ENCODE measurements around the gene CST7. TPM values are rescaled to one million over a fixed set of nuclear protein-coding genes. Genes with fewer than 3 reads are reported as not detected.

Gene CST7
- polyA plus RNA-seq, 4 donors = 0.89 to 4.9 (median 2.8) TPM

DNA sequence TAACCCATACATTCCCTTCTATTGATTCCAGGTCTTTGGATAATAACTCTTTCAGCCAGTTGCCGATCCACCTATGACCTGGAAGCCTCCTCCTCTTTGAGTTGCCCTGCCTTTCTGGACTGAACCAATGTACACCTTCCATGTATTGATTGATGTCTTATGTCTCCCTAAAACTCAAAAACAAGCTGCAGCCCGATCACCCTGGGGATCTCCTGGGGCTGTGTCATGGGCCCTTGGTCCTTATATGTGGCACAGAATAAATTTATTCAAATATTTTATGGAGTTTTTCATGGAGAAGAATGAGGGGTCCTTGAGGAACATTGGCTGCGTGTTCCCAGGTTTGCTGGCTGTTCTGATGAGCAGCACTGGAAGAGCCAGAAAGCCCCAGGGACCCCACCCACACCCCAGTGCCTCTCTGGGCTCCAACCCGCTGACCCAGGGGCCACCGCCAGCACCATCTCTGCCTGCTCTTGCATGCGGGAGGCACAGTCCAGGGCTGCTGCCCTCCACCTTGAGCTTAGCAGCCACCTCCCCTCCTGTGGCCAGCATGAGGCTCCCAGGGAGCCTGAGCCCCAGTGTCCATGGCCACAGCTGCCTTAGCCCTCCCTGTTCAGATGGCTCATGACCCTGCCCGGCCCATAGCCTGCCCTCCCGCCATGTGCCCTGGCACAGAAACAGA, 36.5 kb upstream of the CST7 start:
- no peak overlapping the region for H3K4me3 ChIP-seq (ENCODE audit: low read depth in 1 of 3, low read length in 3 of 3)
- peaks cover 0 to 2% of the 10 kb centered on the region in 2 donors for H3K9me3 ChIP-seq (ENCODE audit: control insufficient read depth in 2 of 2, insufficient read depth in 1 of 2, low read depth in 1 of 2, low read length in 1 of 2)
- H3K36me3 ChIP-seq (ENCODE audit: control insufficient read depth in 3 of 3, insufficient read depth in 2 of 3, low read depth in 1 of 3, low read length in 3 of 3) = no peaks in the 10 kb centered on the region
- WGBS, 3 donors = 76 to 88% (median 86%) methylated on average over 8 of the region's 8 CpGs
- H3K27ac ChIP-seq (ENCODE audit: low read depth in 1 of 3, low read length in 2 of 3) = no peak overlapping the region
- no peaks in the 10 kb centered on the region for H3K4me1 ChIP-seq (ENCODE audit: control insufficient read depth in 3 of 3, insufficient read depth in 2 of 3, low read depth in 1 of 3, low read length in 2 of 3)
- peaks cover 0 to 2% (median 0%) of the 10 kb centered on the region in 3 donors for H3K27me3 ChIP-seq (ENCODE audit: control insufficient read depth in 3 of 3, insufficient read depth in 3 of 3, low read length in 3 of 3)
- no peak for FAIRE-seq
- no peak for DNase-seq

- no peak for FAIRE-seq
- peaks cover 0 to 2% of the 10 kb centered on the region in 2 donors for H3K9me3 ChIP-seq (ENCODE audit: control insufficient read depth in 2 of 2, insufficient read depth in 1 of 2, low read depth in 1 of 2, low read length in 1 of 2)
- no peaks in the 10 kb centered on the region for H3K4me1 ChIP-seq (ENCODE audit: control insufficient read depth in 3 of 3, insufficient read depth in 2 of 3, low read depth in 1 of 3, low read length in 2 of 3)
- peaks cover 0 to 2% (median 0%) of the 10 kb centered on the region in 3 donors for H3K27me3 ChIP-seq (ENCODE audit: control insufficient read depth in 3 of 3, insufficient read depth in 3 of 3, low read length in 3 of 3)
- DNase-seq = no peak
- H3K4me3 ChIP-seq (ENCODE audit: low read depth in 1 of 3, low read length in 3 of 3) = no peak overlapping the region
- H3K27ac ChIP-seq (ENCODE audit: low read depth in 1 of 3, low read length in 2 of 3) = no peak overlapping the region
- H3K36me3 ChIP-seq (ENCODE audit: control insufficient read depth in 3 of 3, insufficient read depth in 2 of 3, low read depth in 1 of 3, low read length in 3 of 3) = no peaks in the 10 kb centered on the region
- 86 to 92% (median 88%) methylated on average over 9 of the region's 9 CpGs for WGBS, 3 donors
These were observed 35.9 kb upstream of the CST7 start for GRCh38 chr20:24913076-24913628.

- H3K27ac ChIP-seq (ENCODE audit: low read depth in 1 of 3, low read length in 2 of 3) = no peak overlapping the region
- no peak overlapping the region for H3K4me3 ChIP-seq (ENCODE audit: low read depth in 1 of 3, low read length in 3 of 3)
- no peaks in the 10 kb centered on the region for H3K9me3 ChIP-seq (ENCODE audit: control insufficient read depth in 2 of 2, insufficient read depth in 1 of 2, low read depth in 1 of 2, low read length in 1 of 2)
- 70 to 85% (median 78%) methylated on average over 14 of the region's 14 CpGs for WGBS, 3 donors
- peaks cover 0 to 2% (median 0%) of the 10 kb centered on the region in 3 donors for H3K27me3 ChIP-seq (ENCODE audit: control insufficient read depth in 3 of 3, insufficient read depth in 3 of 3, low read length in 3 of 3)
- DNase-seq (no peak), FAIRE-seq (no peak)
- H3K36me3 ChIP-seq (ENCODE audit: control insufficient read depth in 3 of 3, insufficient read depth in 2 of 3, low read depth in 1 of 3, low read length in 3 of 3) = no peaks in the 10 kb centered on the region
- H3K4me1 ChIP-seq (ENCODE audit: control insufficient read depth in 3 of 3, insufficient read depth in 2 of 3, low read depth in 1 of 3, low read length in 2 of 3) = no peaks in the 10 kb centered on the region
These were observed 34.5 kb upstream of the CST7 start for GRCh38 chr20:24914388-24915241.

GRCh38 chr20:24915440-24915839, 33.6 kb upstream of the CST7 start:
- Histone ChIP-seq H3K4me3 (ENCODE audit: low read depth in 1 of 3, low read length in 3 of 3) (no peak overlapping the region), H3K9me3 (ENCODE audit: control insufficient read depth in 2 of 2, insufficient read depth in 1 of 2, low read depth in 1 of 2, low read length in 1 of 2) (no peaks in the 10 kb centered on the region), H3K4me1 (ENCODE audit: control insufficient read depth in 3 of 3, insufficient read depth in 2 of 3, low read depth in 1 of 3, low read length in 2 of 3) (no peaks in the 10 kb centered on the region), H3K27me3 (ENCODE audit: control insufficient read depth in 3 of 3, insufficient read depth in 3 of 3, low read length in 3 of 3) (peaks cover 0 to 2% (median 0%) of the 10 kb centered on the region in 3 donors), H3K27ac (ENCODE audit: low read depth in 1 of 3, low read length in 2 of 3) (no peak overlapping the region), H3K36me3 (ENCODE audit: control insufficient read depth in 3 of 3, insufficient read depth in 2 of 3, low read depth in 1 of 3, low read length in 3 of 3) (no peaks in the 10 kb centered on the region)
- no peak for DNase-seq
- FAIRE-seq = no peak
- 87 to 93% (median 88%) methylated on average over 9 of the region's 9 CpGs for WGBS, 3 donors

DNA sequence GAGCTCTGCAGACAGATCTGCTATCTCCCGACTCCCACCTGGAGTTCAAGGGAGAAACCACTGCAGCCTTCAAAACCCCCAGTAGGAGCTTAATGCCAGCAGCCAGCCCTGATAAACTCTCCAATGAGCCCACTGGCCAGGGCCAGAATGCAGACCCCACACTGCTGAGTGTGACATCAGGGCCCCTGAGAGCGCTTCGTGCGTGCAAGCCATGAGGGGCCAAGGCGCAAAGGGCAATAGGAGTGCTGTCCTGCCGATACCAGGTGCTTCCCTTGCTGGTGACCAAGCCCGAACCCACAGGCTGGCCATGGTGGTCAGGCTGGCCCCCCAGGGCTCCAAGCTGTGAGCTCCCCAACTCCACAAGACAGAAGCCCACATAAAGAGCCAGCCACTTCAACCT, 33.2 kb upstream of the CST7 start:
- FAIRE-seq = no peak
- no peak for DNase-seq
- WGBS, 3 donors = 84 to 93% (median 92%) methylated on average over 7 of the region's 7 CpGs
- peaks cover 0 to 2% (median 0%) of the 10 kb centered on the region in 3 donors for H3K27me3 ChIP-seq (ENCODE audit: control insufficient read depth in 3 of 3, insufficient read depth in 3 of 3, low read length in 3 of 3)
- no peaks in the 10 kb centered on the region for H3K9me3 ChIP-seq (ENCODE audit: control insufficient read depth in 2 of 2, insufficient read depth in 1 of 2, low read depth in 1 of 2, low read length in 1 of 2)
- H3K27ac ChIP-seq (ENCODE audit: low read depth in 1 of 3, low read length in 2 of 3) = no peak overlapping the region
- no peak overlapping the region for H3K4me3 ChIP-seq (ENCODE audit: low read depth in 1 of 3, low read length in 3 of 3)
- no peaks in the 10 kb centered on the region for H3K4me1 ChIP-seq (ENCODE audit: control insufficient read depth in 3 of 3, insufficient read depth in 2 of 3, low read depth in 1 of 3, low read length in 2 of 3)
- no peaks in the 10 kb centered on the region for H3K36me3 ChIP-seq (ENCODE audit: control insufficient read depth in 3 of 3, insufficient read depth in 2 of 3, low read depth in 1 of 3, low read length in 3 of 3)

- no peak for DNase-seq
- no peak for FAIRE-seq
- no peaks in the 10 kb centered on the region for H3K9me3 ChIP-seq (ENCODE audit: control insufficient read depth in 2 of 2, insufficient read depth in 1 of 2, low read depth in 1 of 2, low read length in 1 of 2)
- WGBS, 3 donors = 80 to 90% (median 82%) methylated on average over 1 of the region's 1 CpG
- H3K4me1 ChIP-seq (ENCODE audit: control insufficient read depth in 3 of 3, insufficient read depth in 2 of 3, low read depth in 1 of 3, low read length in 2 of 3) = no peaks in the 10 kb centered on the region
- no peak overlapping the region for H3K27ac ChIP-seq (ENCODE audit: low read depth in 1 of 3, low read length in 2 of 3)
- no peak overlapping the region for H3K4me3 ChIP-seq (ENCODE audit: low read depth in 1 of 3, low read length in 3 of 3)
- H3K36me3 ChIP-seq (ENCODE audit: control insufficient read depth in 3 of 3, insufficient read depth in 2 of 3, low read depth in 1 of 3, low read length in 3 of 3) = no peaks in the 10 kb centered on the region
- peaks cover 0 to 2% (median 0%) of the 10 kb centered on the region in 3 donors for H3K27me3 ChIP-seq (ENCODE audit: control insufficient read depth in 3 of 3, insufficient read depth in 3 of 3, low read length in 3 of 3)
These were observed 32.7 kb upstream of the CST7 start for GRCh38 chr20:24916412-24916811.

DNA sequence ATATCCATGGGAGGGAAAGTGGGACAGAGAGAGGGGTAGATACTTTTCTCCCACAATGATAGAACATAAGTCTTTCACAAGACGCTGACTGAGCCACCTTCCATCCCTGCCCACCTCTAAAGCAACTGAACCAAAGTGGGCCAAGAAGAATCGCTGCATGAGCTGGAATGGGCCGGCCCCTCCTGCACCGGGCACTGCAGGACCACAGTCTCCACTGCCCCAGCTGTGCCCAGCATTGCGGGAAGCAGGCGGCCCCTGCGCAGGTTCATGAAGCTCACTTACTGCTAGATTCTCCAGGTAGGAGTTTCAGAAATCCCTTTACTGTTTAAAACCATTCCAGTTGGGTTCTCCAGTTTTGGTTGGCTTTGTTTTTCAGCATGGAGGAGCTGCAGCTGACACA, 32.0 kb upstream of the CST7 start:
- FAIRE-seq (no peak), DNase-seq (no peak)
- H3K4me1 ChIP-seq (ENCODE audit: control insufficient read depth in 3 of 3, insufficient read depth in 2 of 3, low read depth in 1 of 3, low read length in 2 of 3) = no peaks in the 10 kb centered on the region
- H3K36me3 ChIP-seq (ENCODE audit: control insufficient read depth in 3 of 3, insufficient read depth in 2 of 3, low read depth in 1 of 3, low read length in 3 of 3) = no peaks in the 10 kb centered on the region
- H3K27ac ChIP-seq (ENCODE audit: low read depth in 1 of 3, low read length in 2 of 3) = no peak overlapping the region
- peaks cover 0 to 2% (median 0%) of the 10 kb centered on the region in 3 donors for H3K27me3 ChIP-seq (ENCODE audit: control insufficient read depth in 3 of 3, insufficient read depth in 3 of 3, low read length in 3 of 3)
- 88 to 92% (median 90%) methylated on average over 7 of the region's 7 CpGs for WGBS, 3 donors
- no peaks in the 10 kb centered on the region for H3K9me3 ChIP-seq (ENCODE audit: control insufficient read depth in 2 of 2, insufficient read depth in 1 of 2, low read depth in 1 of 2, low read length in 1 of 2)
- no peak overlapping the region for H3K4me3 ChIP-seq (ENCODE audit: low read depth in 1 of 3, low read length in 3 of 3)

- no peak overlapping the region for H3K4me3 ChIP-seq (ENCODE audit: low read depth in 1 of 3, low read length in 3 of 3)
- no peak overlapping the region for H3K27ac ChIP-seq (ENCODE audit: low read depth in 1 of 3, low read length in 2 of 3)
- H3K36me3 ChIP-seq (ENCODE audit: control insufficient read depth in 3 of 3, insufficient read depth in 2 of 3, low read depth in 1 of 3, low read length in 3 of 3) = no peaks in the 10 kb centered on the region
- 30 to 39% (median 34%) methylated on average over 33 to 34 of the region's 34 CpGs for WGBS, 3 donors
- H3K9me3 ChIP-seq (ENCODE audit: control insufficient read depth in 2 of 2, insufficient read depth in 1 of 2, low read depth in 1 of 2, low read length in 1 of 2) = no peaks in the 10 kb centered on the region
- H3K4me1 ChIP-seq (ENCODE audit: control insufficient read depth in 3 of 3, insufficient read depth in 2 of 3, low read depth in 1 of 3, low read length in 2 of 3) = no peaks in the 10 kb centered on the region
- peaks cover 0 to 2% (median 0%) of the 10 kb centered on the region in 3 donors for H3K27me3 ChIP-seq (ENCODE audit: control insufficient read depth in 3 of 3, insufficient read depth in 3 of 3, low read length in 3 of 3)
- FAIRE-seq (no peak), DNase-seq (peak; percentile 35 to 84)
These were observed 31.1 kb upstream of the CST7 start for GRCh38 chr20:24917797-24918578.

Measured in small intestine (tissue), 7 donors.